ENCODE data around the gene MAGEB3.

DNA sequence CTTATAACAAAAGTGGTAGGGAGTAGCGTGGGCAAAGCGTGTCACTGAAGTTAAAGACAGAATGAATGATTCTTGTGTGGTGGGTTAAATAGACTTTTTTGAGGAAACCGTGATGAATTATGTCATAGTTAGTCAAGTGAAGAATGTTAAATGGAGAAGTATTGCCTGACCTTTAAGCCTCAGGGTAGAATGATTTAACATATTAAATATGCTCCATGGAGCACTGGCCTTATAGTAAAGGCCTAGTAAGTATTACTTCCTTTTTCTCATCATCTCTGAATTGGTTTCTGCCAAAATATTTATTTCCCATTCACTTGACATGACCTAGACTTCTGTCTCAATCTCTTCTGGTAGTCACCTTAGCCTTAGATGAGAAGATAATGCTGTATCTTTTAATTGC, 40.2 kb downstream of the MAGEB3 start:
- TF ChIP-seq, protein P1, sequence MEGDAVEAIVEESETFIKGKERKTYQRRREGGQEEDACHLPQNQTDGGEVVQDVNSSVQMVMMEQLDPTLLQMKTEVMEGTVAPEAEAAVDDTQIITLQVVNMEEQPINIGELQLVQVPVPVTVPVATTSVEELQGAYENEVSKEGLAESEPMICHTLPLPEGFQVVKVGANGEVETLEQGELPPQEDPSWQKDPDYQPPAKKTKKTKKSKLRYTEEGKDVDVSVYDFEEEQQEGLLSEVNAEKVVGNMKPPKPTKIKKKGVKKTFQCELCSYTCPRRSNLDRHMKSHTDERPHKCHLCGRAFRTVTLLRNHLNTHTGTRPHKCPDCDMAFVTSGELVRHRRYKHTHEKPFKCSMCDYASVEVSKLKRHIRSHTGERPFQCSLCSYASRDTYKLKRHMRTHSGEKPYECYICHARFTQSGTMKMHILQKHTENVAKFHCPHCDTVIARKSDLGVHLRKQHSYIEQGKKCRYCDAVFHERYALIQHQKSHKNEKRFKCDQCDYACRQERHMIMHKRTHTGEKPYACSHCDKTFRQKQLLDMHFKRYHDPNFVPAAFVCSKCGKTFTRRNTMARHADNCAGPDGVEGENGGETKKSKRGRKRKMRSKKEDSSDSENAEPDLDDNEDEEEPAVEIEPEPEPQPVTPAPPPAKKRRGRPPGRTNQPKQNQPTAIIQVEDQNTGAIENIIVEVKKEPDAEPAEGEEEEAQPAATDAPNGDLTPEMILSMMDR (conservative IDR thresholded peaks at IDR 0.05 in 1 of 2, IDR thresholded peaks at IDR 0.05 in 1 of 2; ENCODE audit: extremely low read depth in 1 of 2, insufficient read depth in 1 of 2, low read depth in 1 of 2, low read length in 2 of 2): no peak
- TF ChIP-seq EZH2 (IDR thresholded peaks at IDR 0.05; ENCODE audit: borderline replicate concordance, low read length): no peak

All from mammary epithelial cell (primary cell).